ENCODE results near the gene SH3PXD2A.

The SH3PXD2A gene

DNA sequence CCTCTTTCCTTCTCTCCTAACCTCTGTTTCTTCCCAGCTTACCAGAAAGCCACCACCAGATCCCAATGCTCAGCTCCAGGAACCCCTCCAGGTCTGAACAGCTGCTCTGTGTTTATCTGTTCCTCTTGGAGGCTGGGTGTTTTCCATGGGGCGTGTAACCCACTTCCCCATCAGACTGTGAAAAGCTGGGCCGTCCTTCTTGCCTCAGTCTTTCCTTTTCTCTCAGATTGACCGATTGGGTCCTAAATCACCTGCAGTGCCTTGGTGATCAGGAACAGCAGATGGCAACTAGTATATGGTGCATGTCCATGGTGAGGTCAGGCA lies 4.8 kb downstream of the SH3PXD2A start:
- WGBS (ENCODE audit: extremely low coverage, insufficient coverage, low lambda C conversion rate) = no CpG with 5 or more reads among the region's 3 CpGs
- H3K4me3 ChIP-seq (ENCODE audit: low read length) = no peak overlapping the region
- H2BK120ac ChIP-seq (ENCODE audit: low read depth, low read length) = no peak overlapping the region
- H2BK5ac ChIP-seq (ENCODE audit: low read length) = no peak overlapping the region
- peaks cover 36% of the 10 kb centered on the region for H3K79me2 ChIP-seq (ENCODE audit: control insufficient read depth, insufficient read depth, low read length)
- H3K23ac ChIP-seq (ENCODE audit: low read length) = no peak overlapping the region
- no peak overlapping the region for H4K5ac ChIP-seq (ENCODE audit: low read length)
- no peak overlapping the region for H3K4ac ChIP-seq (ENCODE audit: low read depth, low read length)
- H2BK15ac ChIP-seq (replicated peaks; ENCODE audit: low read depth) = no peak overlapping the region
- no peak overlapping the region for H3K9ac ChIP-seq (ENCODE audit: low read length)
- H3K79me1 ChIP-seq (ENCODE audit: low read length) = peaks cover 35% of the 10 kb centered on the region
- no peak overlapping the region for H4K8ac ChIP-seq (ENCODE audit: low read depth, low read length)
- no peak overlapping the region for H2AK5ac ChIP-seq (ENCODE audit: low read length)
- no peak overlapping the region for H3K18ac ChIP-seq (ENCODE audit: low read length)
- H3K36me3 ChIP-seq (ENCODE audit: control insufficient read depth, insufficient read depth, low read length) = no peaks in the 10 kb centered on the region
- H3K4me1 ChIP-seq (ENCODE audit: control insufficient read depth, low read depth, low read length) = peaks cover 20% of the 10 kb centered on the region
- H3K56ac ChIP-seq (ENCODE audit: low read length) = no peak overlapping the region
- no peak overlapping the region for H3K27ac ChIP-seq (ENCODE audit: low read depth, low read length)
- no peak for DNase-seq
- no peaks in the 10 kb centered on the region for H3K27me3 ChIP-seq (ENCODE audit: insufficient read depth, low read length, poor library complexity)
- no peak overlapping the region for H3K4me2 ChIP-seq (ENCODE audit: low read length)

DNA sequence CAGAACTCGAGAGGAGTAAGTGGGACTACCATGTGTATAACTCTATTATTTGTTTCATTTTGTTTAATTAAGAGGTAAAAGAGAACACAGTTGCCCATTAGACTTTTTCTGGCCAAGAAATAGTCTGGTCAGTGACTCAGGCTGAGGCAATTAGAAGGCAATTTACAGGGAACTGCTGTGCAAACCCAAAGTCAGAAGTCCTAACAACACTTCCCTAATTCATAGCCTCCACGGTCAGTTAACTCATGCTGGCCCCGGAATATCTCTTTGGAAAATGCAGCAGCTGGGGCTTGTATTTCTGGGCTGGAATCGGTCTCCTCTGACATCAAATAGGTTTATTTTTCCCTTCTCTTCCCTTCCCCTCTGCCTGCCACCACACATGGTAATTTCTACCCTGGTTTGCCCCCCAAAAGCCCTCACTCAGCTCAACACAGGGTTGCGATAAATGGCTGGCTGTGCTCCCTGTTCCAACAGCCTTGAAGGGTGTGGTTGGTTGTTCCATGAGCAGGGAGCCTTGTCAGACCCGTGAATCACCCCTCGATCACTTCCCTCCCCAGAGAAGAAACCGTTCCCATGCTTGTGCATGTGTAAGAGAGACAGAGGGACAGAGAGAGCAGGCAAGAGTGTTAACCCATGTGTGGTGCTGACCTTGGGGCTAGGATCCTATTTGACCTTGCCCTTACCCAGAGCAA lies 5.3 kb downstream of the SH3PXD2A start:
- no peaks in the 10 kb centered on the region for H3K36me3 ChIP-seq (ENCODE audit: control insufficient read depth, insufficient read depth, low read length)
- no peak overlapping the region for H4K5ac ChIP-seq (ENCODE audit: low read length)
- H3K56ac ChIP-seq (ENCODE audit: low read length) = no peak overlapping the region
- no peak overlapping the region for H3K18ac ChIP-seq (ENCODE audit: low read length)
- H2BK5ac ChIP-seq (ENCODE audit: low read length) = no peak overlapping the region
- no peak overlapping the region for H3K4me3 ChIP-seq (ENCODE audit: low read length)
- no peak overlapping the region for H3K23ac ChIP-seq (ENCODE audit: low read length)
- no peak overlapping the region for H4K8ac ChIP-seq (ENCODE audit: low read depth, low read length)
- peaks cover 35% of the 10 kb centered on the region for H3K79me1 ChIP-seq (ENCODE audit: low read length)
- H3K4me2 ChIP-seq (ENCODE audit: low read length) = no peak overlapping the region
- no peak for DNase-seq
- no peak overlapping the region for H3K27ac ChIP-seq (ENCODE audit: low read depth, low read length)
- no peak overlapping the region for H2BK120ac ChIP-seq (ENCODE audit: low read depth, low read length)
- H3K4ac ChIP-seq (ENCODE audit: low read depth, low read length) = no peak overlapping the region
- H3K4me1 ChIP-seq (ENCODE audit: control insufficient read depth, low read depth, low read length) = peaks cover 20% of the 10 kb centered on the region
- WGBS (ENCODE audit: extremely low coverage, insufficient coverage, low lambda C conversion rate) = no CpG with 5 or more reads among the region's 8 CpGs
- H3K9ac ChIP-seq (ENCODE audit: low read length) = no peak overlapping the region
- no peak overlapping the region for H2BK15ac ChIP-seq (replicated peaks; ENCODE audit: low read depth)
- no peak overlapping the region for H2AK5ac ChIP-seq (ENCODE audit: low read length)
- no peaks in the 10 kb centered on the region for H3K27me3 ChIP-seq (ENCODE audit: insufficient read depth, low read length, poor library complexity)
- H3K79me2 ChIP-seq (ENCODE audit: control insufficient read depth, insufficient read depth, low read length) = peaks cover 36% of the 10 kb centered on the region

DNA sequence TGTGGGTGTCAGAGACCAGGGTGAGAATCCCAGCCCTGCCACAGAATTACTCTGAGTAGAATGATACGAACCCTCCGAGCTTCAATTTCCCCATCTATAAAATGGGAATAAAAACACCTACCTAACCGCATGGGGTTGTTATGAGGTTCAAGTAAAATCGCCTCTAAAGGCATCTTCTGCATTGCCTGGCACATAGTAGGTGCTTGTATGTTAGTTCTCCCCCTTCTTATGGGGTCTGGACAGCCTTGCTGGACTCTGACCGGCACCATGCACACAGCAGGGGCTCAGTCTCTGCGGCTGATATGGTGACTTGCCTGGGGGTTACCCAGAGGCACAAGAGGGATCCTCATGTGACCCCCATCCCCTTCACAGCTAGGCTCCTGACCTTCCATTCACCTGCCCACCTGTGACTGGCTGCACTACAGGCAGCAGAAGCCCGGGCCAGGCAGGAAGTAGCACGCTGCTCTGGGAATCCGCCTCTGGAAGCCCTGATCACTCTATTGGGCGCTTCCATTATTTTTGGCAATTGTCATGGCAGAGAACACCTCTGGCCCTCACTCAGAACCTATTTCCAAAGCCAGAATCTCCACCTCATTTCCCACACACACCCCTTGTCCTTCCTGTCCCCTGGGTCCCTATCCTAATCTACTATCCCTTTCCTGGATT lies 6.0 kb downstream of the SH3PXD2A start:
- DNase-seq = no peak
- H4K8ac ChIP-seq (ENCODE audit: low read depth, low read length) = no peak overlapping the region
- H4K5ac ChIP-seq (ENCODE audit: low read length) = no peak overlapping the region
- H3K27me3 ChIP-seq (ENCODE audit: insufficient read depth, low read length, poor library complexity) = no peaks in the 10 kb centered on the region
- peaks cover 36% of the 10 kb centered on the region for H3K79me1 ChIP-seq (ENCODE audit: low read length)
- peaks cover 38% of the 10 kb centered on the region for H3K79me2 ChIP-seq (ENCODE audit: control insufficient read depth, insufficient read depth, low read length)
- H2BK5ac ChIP-seq (ENCODE audit: low read length) = no peak overlapping the region
- no peak overlapping the region for H3K4ac ChIP-seq (ENCODE audit: low read depth, low read length)
- H2BK15ac ChIP-seq (replicated peaks; ENCODE audit: low read depth) = no peak overlapping the region
- no peak overlapping the region for H3K56ac ChIP-seq (ENCODE audit: low read length)
- no peak overlapping the region for H3K9ac ChIP-seq (ENCODE audit: low read length)
- no peak overlapping the region for H3K4me3 ChIP-seq (ENCODE audit: low read length)
- no peaks in the 10 kb centered on the region for H3K36me3 ChIP-seq (ENCODE audit: control insufficient read depth, insufficient read depth, low read length)
- peaks cover 20% of the 10 kb centered on the region for H3K4me1 ChIP-seq (ENCODE audit: control insufficient read depth, low read depth, low read length)
- H3K4me2 ChIP-seq (ENCODE audit: low read length) = no peak overlapping the region
- H3K18ac ChIP-seq (ENCODE audit: low read length) = no peak overlapping the region
- no peak overlapping the region for H2BK120ac ChIP-seq (ENCODE audit: low read depth, low read length)
- H2AK5ac ChIP-seq (ENCODE audit: low read length) = no peak overlapping the region
- peak overlapping the region; percentile 6 for H3K23ac ChIP-seq (ENCODE audit: low read length)
- H3K27ac ChIP-seq (ENCODE audit: low read depth, low read length) = no peak overlapping the region
- WGBS (ENCODE audit: extremely low coverage, insufficient coverage, low lambda C conversion rate) = no CpG with 5 or more reads among the region's 10 CpGs

DNA sequence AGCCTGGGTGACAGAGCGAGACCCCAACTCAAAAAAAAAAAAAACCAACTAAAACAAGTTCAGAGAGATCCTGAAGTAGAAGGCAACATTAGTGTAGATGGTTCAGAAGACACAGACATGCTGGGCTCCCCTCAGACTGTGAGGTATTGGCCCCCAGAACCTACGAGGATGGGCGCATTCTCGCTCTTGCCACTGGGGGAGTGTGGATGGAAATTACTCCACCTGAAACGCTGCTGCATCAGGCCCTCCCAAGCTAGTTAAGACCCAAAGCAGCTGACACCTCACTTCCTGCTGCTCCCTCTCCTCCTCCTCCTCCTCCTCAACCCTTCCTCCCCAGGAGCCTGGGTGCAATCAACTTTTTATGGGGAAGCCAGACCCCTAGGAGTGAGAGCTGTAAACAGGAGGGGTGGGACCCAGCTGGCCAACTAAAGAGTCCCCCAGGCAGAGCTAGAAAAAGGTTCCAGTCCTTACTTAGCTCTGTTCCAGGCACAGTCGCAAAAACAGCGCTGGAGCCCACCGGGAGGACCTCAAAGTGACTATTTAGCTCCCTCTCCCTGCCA lies 7.4 kb downstream of the SH3PXD2A start:
- no peak overlapping the region for H2BK5ac ChIP-seq (ENCODE audit: low read length)
- no peak overlapping the region for H3K9ac ChIP-seq (ENCODE audit: low read length)
- H4K5ac ChIP-seq (ENCODE audit: low read length) = no peak overlapping the region
- no CpG with 5 or more reads among the region's 8 CpGs for WGBS (ENCODE audit: extremely low coverage, insufficient coverage, low lambda C conversion rate)
- no peak overlapping the region for H2BK120ac ChIP-seq (ENCODE audit: low read depth, low read length)
- no peak overlapping the region for H3K4me2 ChIP-seq (ENCODE audit: low read length)
- no peaks in the 10 kb centered on the region for H3K27me3 ChIP-seq (ENCODE audit: insufficient read depth, low read length, poor library complexity)
- H3K79me2 ChIP-seq (ENCODE audit: control insufficient read depth, insufficient read depth, low read length) = peaks cover 28% of the 10 kb centered on the region
- H3K36me3 ChIP-seq (ENCODE audit: control insufficient read depth, insufficient read depth, low read length) = no peaks in the 10 kb centered on the region
- H3K4me1 ChIP-seq (ENCODE audit: control insufficient read depth, low read depth, low read length) = peaks cover 15% of the 10 kb centered on the region
- DNase-seq = peak; percentile 74
- peaks cover 35% of the 10 kb centered on the region for H3K79me1 ChIP-seq (ENCODE audit: low read length)
- no peak overlapping the region for H3K4ac ChIP-seq (ENCODE audit: low read depth, low read length)
- H3K18ac ChIP-seq (ENCODE audit: low read length) = no peak overlapping the region
- no peak overlapping the region for H3K27ac ChIP-seq (ENCODE audit: low read depth, low read length)
- no peak overlapping the region for H4K8ac ChIP-seq (ENCODE audit: low read depth, low read length)
- H3K23ac ChIP-seq (ENCODE audit: low read length) = no peak overlapping the region
- no peak overlapping the region for H3K4me3 ChIP-seq (ENCODE audit: low read length)
- H2BK15ac ChIP-seq (replicated peaks; ENCODE audit: low read depth) = no peak overlapping the region
- peak overlapping the region; percentile 44 for H3K56ac ChIP-seq (ENCODE audit: low read length)
- H2AK5ac ChIP-seq (ENCODE audit: low read length) = no peak overlapping the region

DNA sequence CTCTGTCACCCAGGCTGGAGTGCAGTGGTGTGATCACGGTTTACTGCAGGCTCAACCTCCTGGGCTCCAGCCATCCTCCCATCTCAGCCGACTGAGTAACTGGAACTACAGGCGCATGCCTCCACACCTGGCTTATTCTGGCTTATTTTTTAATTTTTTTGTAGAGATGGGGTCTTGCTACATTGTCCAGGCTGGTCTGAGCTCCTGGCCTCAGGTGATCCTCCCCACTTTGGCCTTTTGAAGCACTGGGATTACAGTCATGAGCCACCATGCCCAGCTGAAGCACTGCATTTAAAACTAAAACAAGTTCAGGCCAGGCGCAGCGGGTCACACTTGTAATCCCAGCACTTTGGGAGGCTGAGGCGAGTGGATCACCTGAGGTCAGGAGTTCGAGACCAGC lies 8.0 kb downstream of the SH3PXD2A start:
- no peak for DNase-seq
- peaks cover 31% of the 10 kb centered on the region for H3K79me1 ChIP-seq (ENCODE audit: low read length)
- H3K56ac ChIP-seq (ENCODE audit: low read length) = no peak overlapping the region
- H2AK5ac ChIP-seq (ENCODE audit: low read length) = no peak overlapping the region
- no peak overlapping the region for H3K9ac ChIP-seq (ENCODE audit: low read length)
- H2BK15ac ChIP-seq (replicated peaks; ENCODE audit: low read depth) = no peak overlapping the region
- no peak overlapping the region for H3K4me3 ChIP-seq (ENCODE audit: low read length)
- no peak overlapping the region for H2BK120ac ChIP-seq (ENCODE audit: low read depth, low read length)
- no peak overlapping the region for H2BK5ac ChIP-seq (ENCODE audit: low read length)
- H4K5ac ChIP-seq (ENCODE audit: low read length) = no peak overlapping the region
- no peak overlapping the region for H4K8ac ChIP-seq (ENCODE audit: low read depth, low read length)
- H3K27ac ChIP-seq (ENCODE audit: low read depth, low read length) = no peak overlapping the region
- no CpG with 5 or more reads among the region's 7 CpGs for WGBS (ENCODE audit: extremely low coverage, insufficient coverage, low lambda C conversion rate)
- H3K27me3 ChIP-seq (ENCODE audit: insufficient read depth, low read length, poor library complexity) = no peaks in the 10 kb centered on the region
- H3K23ac ChIP-seq (ENCODE audit: low read length) = no peak overlapping the region
- H3K18ac ChIP-seq (ENCODE audit: low read length) = no peak overlapping the region
- H3K36me3 ChIP-seq (ENCODE audit: control insufficient read depth, insufficient read depth, low read length) = no peaks in the 10 kb centered on the region
- peaks cover 22% of the 10 kb centered on the region for H3K79me2 ChIP-seq (ENCODE audit: control insufficient read depth, insufficient read depth, low read length)
- H3K4ac ChIP-seq (ENCODE audit: low read depth, low read length) = no peak overlapping the region
- peaks cover 14% of the 10 kb centered on the region for H3K4me1 ChIP-seq (ENCODE audit: control insufficient read depth, low read depth, low read length)
- no peak overlapping the region for H3K4me2 ChIP-seq (ENCODE audit: low read length)
